Epithelial cell of esophagus (primary cell): ENCODE measurements around the gene OLR1.

Source experiments
- DNase-seq: peaks from one replicate; pipeline ENCODE4 v3.0.0; 2010; ENCODE audit warnings: low read depth
- H3K4me3 ChIP-seq: 2 replicates; pipeline ENCODE4 v1.5.1; 2011; ENCODE audit warnings: mild to moderate bottlenecking, low read length, control low read depth
- CTCF ChIP-seq: IDR thresholded peaks from 2 replicates; pipeline ENCODE4 v1.5.1; 2011; ENCODE audit warnings: low read depth, mild to moderate bottlenecking, low read length, control low read depth, inconsistent platforms; ENCODE audit not compliant: insufficient read depth; ENCODE audit errors: missing control alignments

OLR1 gene

DNA sequence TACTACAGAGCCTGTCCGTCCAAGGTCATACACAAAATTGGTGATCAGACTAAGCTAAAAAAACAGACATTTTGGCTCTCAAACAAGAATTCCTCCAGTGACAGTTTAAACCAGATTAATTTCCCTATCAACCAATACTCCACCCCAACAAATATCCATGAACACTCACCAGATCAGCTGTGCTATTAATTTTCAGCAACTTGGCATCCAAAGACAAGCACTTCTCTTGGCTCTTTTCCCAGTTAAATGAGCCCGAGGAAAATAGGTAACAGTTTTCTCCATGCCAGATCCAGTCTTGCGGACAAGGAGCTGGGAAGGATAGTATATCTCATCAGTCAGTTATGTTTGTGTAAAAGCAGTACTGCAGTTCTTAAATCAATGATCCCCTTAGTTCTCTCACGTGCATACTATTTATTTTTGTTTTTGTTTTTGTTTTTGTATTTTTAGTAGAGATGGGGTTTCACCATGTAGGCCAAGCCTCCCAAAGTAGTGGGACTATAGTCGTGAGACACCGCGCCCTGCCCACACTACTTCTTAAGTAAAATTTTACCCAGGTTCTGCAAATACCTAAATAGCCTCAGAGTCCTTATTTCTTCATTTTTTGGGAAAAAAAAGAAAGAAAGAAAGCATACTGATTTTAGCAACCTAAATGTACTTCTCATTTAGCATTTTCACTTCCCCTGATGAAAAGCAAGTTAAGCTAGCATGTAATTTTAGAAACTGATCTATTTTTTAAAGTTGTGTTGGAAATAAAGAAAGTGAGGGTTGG, 11.1 kb downstream of the OLR1 start:
- TF ChIP-seq CTCF: no peak
- DNase-seq: peak; percentile 34
- no peak overlapping the region for H3K4me3 ChIP-seq

GRCh38 chr12:10159280-10159679, 12.7 kb downstream of the OLR1 start:
- TF ChIP-seq CTCF: no peak
- no peak overlapping the region for H3K4me3 ChIP-seq
- no peak for DNase-seq

DNA sequence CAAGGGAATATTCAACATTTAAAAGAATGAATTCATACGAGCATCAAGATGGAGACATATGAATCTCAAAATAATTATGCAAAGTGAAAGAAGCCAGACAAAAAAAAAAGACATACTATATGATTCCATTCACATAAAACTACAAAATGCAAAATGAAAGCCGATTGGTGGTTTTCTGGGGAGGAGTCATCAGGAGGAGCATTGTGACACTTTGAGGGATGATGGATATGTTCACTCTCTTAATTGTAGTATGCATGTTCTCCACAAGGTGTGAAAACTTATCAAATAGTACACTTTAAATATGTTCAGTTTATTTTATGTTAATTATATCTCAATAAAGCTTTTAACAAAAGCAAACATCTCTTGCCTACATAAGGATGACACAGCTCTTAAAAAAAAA, 13.5 kb downstream of the OLR1 start:
- DNase-seq: no peak
- H3K4me3 ChIP-seq: no peak overlapping the region
- TF ChIP-seq CTCF: no peak

DNA sequence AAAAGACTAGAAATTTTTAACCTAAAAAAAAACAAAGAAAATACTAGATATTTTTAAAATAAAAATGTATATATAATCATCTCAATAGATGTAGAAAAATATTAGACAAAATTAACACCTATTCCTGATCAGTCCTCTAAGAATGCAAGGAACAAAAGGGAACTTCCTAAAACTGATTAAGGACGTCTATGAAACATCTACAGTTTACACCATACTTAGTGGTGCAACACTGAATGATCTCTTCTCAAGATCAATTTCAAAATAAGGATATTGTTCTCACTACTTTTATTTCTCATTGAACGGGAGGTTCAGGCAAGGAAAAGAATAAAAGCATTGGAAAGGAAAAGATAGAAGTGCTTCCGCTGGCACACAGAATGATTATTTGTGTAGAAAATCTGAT, 16.0 kb downstream of the OLR1 start:
- DNase-seq: no peak
- TF ChIP-seq CTCF: no peak
- H3K4me3 ChIP-seq: no peak overlapping the region

GRCh38 chr12:10154145-10154496, 17.8 kb downstream of the OLR1 start:
- no peak overlapping the region for H3K4me3 ChIP-seq
- TF ChIP-seq CTCF: no peak
- no peak for DNase-seq

DNA sequence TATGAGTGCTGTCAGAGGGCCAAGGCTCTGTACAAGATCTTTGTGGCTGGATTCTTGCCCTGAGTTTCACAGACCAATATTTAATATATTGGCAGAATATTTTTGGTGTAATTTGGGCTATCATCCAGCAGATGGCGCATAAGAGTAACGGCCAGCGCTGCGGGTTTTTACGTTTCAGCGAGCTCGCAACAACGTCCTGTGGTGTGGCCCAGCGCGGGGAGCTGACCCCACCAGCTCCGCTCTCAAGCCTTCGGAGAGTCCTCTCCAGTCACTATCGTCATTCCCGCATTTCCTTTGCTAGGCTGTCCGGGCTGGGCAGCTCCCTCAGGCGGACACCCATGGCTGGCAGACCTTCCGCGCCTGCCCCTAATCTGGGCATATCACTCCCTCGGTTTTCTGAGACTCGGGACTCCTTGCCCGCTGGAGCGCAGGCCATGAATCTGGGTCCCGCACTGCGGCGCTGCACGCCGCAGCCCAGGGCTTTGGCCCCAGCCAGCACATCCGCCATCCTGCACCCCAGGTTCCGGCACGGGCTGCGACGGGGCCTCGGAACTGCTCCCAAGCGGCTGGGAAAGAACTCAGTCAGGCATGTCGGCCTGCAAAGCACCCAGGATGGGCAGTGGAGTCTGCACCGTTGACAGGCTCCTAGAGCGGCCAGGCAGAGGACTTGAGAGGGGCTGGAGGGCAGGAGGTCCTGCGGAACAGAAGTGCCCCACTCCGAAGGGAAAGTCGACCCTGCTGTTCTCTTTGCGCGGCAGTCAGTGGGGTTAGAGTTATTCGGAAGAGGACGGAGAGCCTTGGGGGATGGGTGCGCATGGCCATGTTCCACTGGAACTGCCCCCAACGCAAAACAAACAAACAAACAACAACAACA, 18.4 kb downstream of the OLR1 start:
- peak; percentile 74 for TF ChIP-seq CTCF

More for the DNA sequence above, 18.4 kb downstream of the OLR1 start:
- H3K4me3 ChIP-seq: peak overlapping the region; percentile 53
- DNase-seq: peak; percentile 54
